Endothelial cell of umbilical vein (primary cell): ENCODE measurements around the gene ASB8. TPM values are rescaled to one million over a fixed set of nuclear protein-coding genes. Genes with fewer than 3 reads are reported as not detected.
"Not testable (repeated sequence)": the region's sequence is repeated elsewhere in the genome, so short reads cannot be mapped to it uniquely, and the experiment has no call there.

Experiments
- BruUV-seq: library from RNA; stranded (reverse); fragments of 400-500 nt; replicated peaks from 2 replicates; lab custom pipeline; 2021; lab: Mats Ljungman, UMichigan
- CTCF ChIA-PET: fragments of 300-600, 350-600 bp; sonication (Branson Sonifier 250); formaldehyde crosslinking; loops from one replicate; lab custom pipeline; 2021; ENCODE audit warnings: antibody characterized with exemption, inconsistent platforms; lab: Charles Lee
- POLR2A ChIA-PET: fragments of 300-600, 350-600 bp; sonication (Branson Sonifier 250); formaldehyde crosslinking; loops from one replicate; lab custom pipeline; 2021; ENCODE audit warnings: antibody characterized with exemption, inconsistent platforms; lab: Charles Lee
- DNase-seq: peaks from one replicate; pipeline ENCODE4 v3.0.0-alpha.2; 2011; ENCODE audit warnings: low read depth, low spot score
- FAIRE-seq: peaks from 2 replicates; lab custom pipeline; 2011; peaks lifted over from hg19 to GRCh38; lab: Jason Lieb, UNC
- H2AFZ ChIP-seq: 2 replicates; pipeline ENCODE4 v1.6.0; 2012; ENCODE audit warnings: low read depth, low read length, control low read depth, inconsistent platforms
- H3K27ac ChIP-seq: 2 replicates; pipeline ENCODE4 v1.5.1; 2011; ENCODE audit warnings: low read depth, mild to moderate bottlenecking, control low read depth, low read length, moderate library complexity; ENCODE audit not compliant: insufficient read depth
- H3K27me3 ChIP-seq, 2 experiments: 2 replicates each; pipeline versions ENCODE4 v1.6.0 to v1.6.1; 2011; ENCODE audit warnings: low read length in 2 of 2, mixed read lengths in 1 of 2; ENCODE audit not compliant: control insufficient read depth in 2 of 2, insufficient read depth in 2 of 2
- H3K36me3 ChIP-seq, 2 experiments: 2 replicates in 1 of 2; 3 replicates in 1 of 2; pipeline ENCODE4 v1.5.1; 2011; ENCODE audit warnings: low read length in 2 of 2, mild to moderate bottlenecking in 1 of 2, moderate library complexity in 1 of 2; ENCODE audit not compliant: control insufficient read depth in 2 of 2, insufficient read depth in 2 of 2; ENCODE audit errors: extremely low read depth in 1 of 2
- H3K4me1 ChIP-seq: 3 replicates; pipeline ENCODE4 v1.5.1; 2011; ENCODE audit warnings: mild to moderate bottlenecking, low read length; ENCODE audit not compliant: control insufficient read depth, insufficient read depth; ENCODE audit errors: extremely low read depth
- H3K4me2 ChIP-seq: 2 replicates; pipeline ENCODE4 v1.6.1; 2011; ENCODE audit warnings: low read length, control low read depth, mixed read lengths; ENCODE audit not compliant: insufficient read depth
- H3K4me3 ChIP-seq, 3 experiments: fragments of 200-600 bp in 1 of 3; sonication (generic), shearing (Covaris generic) in 1 of 3; replicated peaks in 1 of 3; 2 replicates each; pipeline ENCODE4 v1.5.1; 2011 to 2016; ENCODE audit warnings: control low read depth in 3 of 3, low read length in 3 of 3, mild to moderate bottlenecking in 2 of 3, inconsistent platforms in 1 of 3, low read depth in 1 of 3, moderate library complexity in 1 of 3; ENCODE audit not compliant: insufficient read depth in 1 of 3
- H3K79me2 ChIP-seq: 2 replicates; pipeline ENCODE4 v1.6.0; 2012; ENCODE audit warnings: low read length, inconsistent platforms; ENCODE audit not compliant: control insufficient read depth, insufficient read depth
- H3K9ac ChIP-seq: replicated peaks from 2 replicates; pipeline ENCODE3; 2011; ENCODE audit warnings: low read length, control low read depth; ENCODE audit not compliant: insufficient read depth; ENCODE audit errors: extremely low read depth
- H3K9me1 ChIP-seq: replicated peaks from 3 replicates; pipeline ENCODE4 v1.6.0; 2011; ENCODE audit warnings: mild to moderate bottlenecking, low read length; ENCODE audit not compliant: control insufficient read depth, insufficient read depth; ENCODE audit errors: extremely low read depth
- H3K9me3 ChIP-seq: replicated peaks from 2 replicates; pipeline ENCODE4 v1.5.1; 2012; ENCODE audit warnings: low read length, inconsistent platforms; ENCODE audit not compliant: control insufficient read depth, insufficient read depth
- H4K20me1 ChIP-seq: replicated peaks from 2 replicates; pipeline ENCODE3; 2011; ENCODE audit warnings: mild to moderate bottlenecking, low read length; ENCODE audit not compliant: control insufficient read depth, insufficient read depth; ENCODE audit errors: extremely low read depth
- CTCF ChIP-seq, 2 donors: IDR thresholded peaks; 1 replicate in 1 of 2; 2 replicates in 1 of 2; pipeline ENCODE4 v1.5.1; 2011; ENCODE audit warnings: low read length in 2 of 2, mild to moderate bottlenecking in 2 of 2, moderate library complexity in 2 of 2, control low read depth in 1 of 2, inconsistent platforms in 1 of 2, low read depth in 1 of 2; ENCODE audit not compliant: insufficient read depth in 1 of 2; ENCODE audit errors: extremely low read depth in 1 of 2
- EZH2 ChIP-seq: IDR thresholded peaks from 2 replicates; pipeline ENCODE4 v1.6.1; 2012; ENCODE audit warnings: borderline replicate concordance, low read depth, mild to moderate bottlenecking, moderate library complexity, low read length, inconsistent platforms; ENCODE audit not compliant: severe bottlenecking
- FOS ChIP-seq: IDR thresholded peaks from 2 replicates; pipeline ENCODE4 v1.6.1; 2011; ENCODE audit warnings: mild to moderate bottlenecking, low read length, moderate library complexity, borderline replicate concordance; ENCODE audit not compliant: insufficient read depth
- GATA2 ChIP-seq: IDR thresholded peaks from 2 replicates; pipeline ENCODE4 v1.7.0; 2011; ENCODE audit warnings: low read depth, mild to moderate bottlenecking, moderate library complexity, mixed read lengths, low read length; ENCODE audit not compliant: insufficient read length, insufficient read depth
- JUN ChIP-seq: IDR thresholded peaks from 2 replicates; pipeline ENCODE4 v1.6.1; 2011; ENCODE audit warnings: borderline replicate concordance, low read depth; ENCODE audit not compliant: insufficient read length, insufficient read depth
- POLR2A ChIP-seq: IDR thresholded peaks from 2 replicates; pipeline ENCODE4 v1.6.1; 2012; ENCODE audit warnings: low read depth, mild to moderate bottlenecking, control low read depth, low read length
- POLR2AphosphoS5 ChIP-seq: IDR thresholded peaks from 2 replicates; pipeline ENCODE4 v1.6.1; 2012; ENCODE audit warnings: low read depth, mild to moderate bottlenecking, control low read depth, low read length, moderate library complexity; ENCODE audit not compliant: insufficient read depth
- dilution Hi-C: fragments of 300-500 bp; cut with MboI; formaldehyde crosslinking; loops from one replicate; pipeline ENCODE4 v1.15.0; 2019; ENCODE audit warnings: low sequenced_read_pairs; ENCODE audit not compliant: extremely low pct_ligation_motif_present
- intact Hi-C: fragments of 100-400 bp; cut with micrococcal nuclease; formaldehyde crosslinking; loops from one replicate; pipeline ENCODE4 v1.10.0; 2022
- polyA plus RNA-seq, 4 experiments: library from polyadenylated mRNA; depleted of rRNA in 3 of 4; stranded (reverse) in 3 of 4; unstranded in 1 of 4; fragments of >200 nt; gene quantifications; 2 replicates each; pipeline versions ENCODE4 v1.2.1 to v1.2.3, GENCODE V29; 2011 to 2012; ENCODE audit warnings: missing spikeins in 1 of 4
- total RNA-seq: library from RNA; stranded (reverse); gene quantifications from 2 replicates; pipeline ENCODE4 v1.2.3, GENCODE V29; 2021
- TF ChIP-seq, protein P1 (sequence below): IDR thresholded peaks from 2 replicates; pipeline ENCODE4 v1.6.1; 2011; ENCODE audit not compliant: insufficient read depth, insufficient read length

Gene ASB8
- total and polyA plus RNA-seq, 2 donors (not counting 3 experiments of a cell fraction or from before 2014, with no cell fraction given): 14.9 to 29.7 TPM

DNA sequence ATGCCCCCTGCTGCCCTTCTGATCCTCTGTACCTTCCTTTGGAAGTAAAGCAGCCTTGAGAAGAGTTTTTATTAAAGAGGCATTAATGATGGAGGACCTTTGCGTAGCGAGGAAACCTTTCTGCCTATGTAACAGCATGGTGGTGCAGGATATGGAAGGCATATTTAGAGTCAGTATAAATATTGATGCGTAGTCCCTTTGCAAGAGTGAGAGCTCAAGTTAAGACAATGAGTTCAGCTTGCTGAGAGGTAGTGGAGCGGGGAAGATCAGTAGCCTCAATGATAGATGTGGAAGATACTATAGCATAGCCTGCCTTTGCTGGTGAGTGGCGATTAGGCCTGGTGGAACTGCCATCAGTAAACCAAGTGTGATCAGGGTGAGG lies 46.0 kb downstream of the ASB8 start:
- H3K4me2 ChIP-seq, DNase-seq, H4K20me1 ChIP-seq, POLR2A ChIA-PET, BruUV-seq, H3K36me3 ChIP-seq, H3K27ac ChIP-seq, FAIRE-seq, H3K9ac ChIP-seq, intact Hi-C loops, H3K9me3 ChIP-seq, dilution Hi-C loops, H3K27me3 ChIP-seq, H3K4me3 ChIP-seq, H3K9me1 ChIP-seq, H2AFZ ChIP-seq, H3K79me2 ChIP-seq: not testable (repeated sequence)
- peaks cover 11% of the 10 kb centered on the region for H3K4me1 ChIP-seq
- CTCF ChIA-PET: interaction anchor here (1.5 kb wide), 1 partner anchor 8 kb away, joined by 5 read pairs; the partner anchor contains the start of gene PFKM

- H3K4me2 ChIP-seq: no peak overlapping the region
- DNase-seq (no peak), FAIRE-seq (no peak)
- H3K4me3 ChIP-seq: no peak overlapping the region
- no peak overlapping the region for H3K9ac ChIP-seq
- no peaks in the 10 kb centered on the region for H4K20me1 ChIP-seq
- H2AFZ ChIP-seq: no peak overlapping the region
- H3K27me3 ChIP-seq: peaks cover under 1 to 3% of the 10 kb centered on the region in 2 experiments
- H3K79me2 ChIP-seq: no peaks in the 10 kb centered on the region
- BruUV-seq: no TSS peak
- H3K9me3 ChIP-seq: no peaks in the 10 kb centered on the region
- no peaks in the 10 kb centered on the region for H3K36me3 ChIP-seq
- H3K4me1 ChIP-seq: peaks cover 12% of the 10 kb centered on the region
- POLR2A ChIA-PET: no interaction called here
- CTCF ChIA-PET: interaction anchor here (1.5 kb wide), 1 partner anchor 9 kb away, joined by 5 read pairs; the partner anchor contains the start of gene PFKM
- no peaks in the 10 kb centered on the region for H3K9me1 ChIP-seq
- H3K27ac ChIP-seq: no peak overlapping the region
- dilution Hi-C loops (no loop called here), intact Hi-C loops (no loop called here)
- TF ChIP-seq EZH2: no peak
- no peak for TF ChIP-seq GATA2
- TF ChIP-seq JUN: no peak
- TF ChIP-seq, protein P1, sequence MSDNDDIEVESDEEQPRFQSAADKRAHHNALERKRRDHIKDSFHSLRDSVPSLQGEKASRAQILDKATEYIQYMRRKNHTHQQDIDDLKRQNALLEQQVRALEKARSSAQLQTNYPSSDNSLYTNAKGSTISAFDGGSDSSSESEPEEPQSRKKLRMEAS: no peak
- no peak for TF ChIP-seq POLR2AphosphoS5
- TF ChIP-seq FOS: no peak
- no peak for TF ChIP-seq CTCF (IDR thresholded peaks at IDR 0.05; ENCODE audit: extremely low read depth in 1 of 2, insufficient read depth in 1 of 2, low read depth in 1 of 2, low read length in 2 of 2)
- no peak for TF ChIP-seq POLR2A
These were observed 46.5 kb downstream of the ASB8 start for GRCh38 chr12:48110691-48111311.
